ENCODE data around the gene GRN. TPM values are rescaled to one million over a fixed set of nuclear protein-coding genes. Genes with fewer than 3 reads are reported as not detected.
"Not testable (repeated sequence)": the region's sequence is repeated elsewhere in the genome, so short reads cannot be mapped to it uniquely, and the experiment has no call there.

Gene GRN
- total and polyA plus RNA-seq, 2 of the 13 experiments (the other 11 are each of a cell fraction or from before 2014, with no cell fraction given) = 86.6 to 143 TPM

DNA sequence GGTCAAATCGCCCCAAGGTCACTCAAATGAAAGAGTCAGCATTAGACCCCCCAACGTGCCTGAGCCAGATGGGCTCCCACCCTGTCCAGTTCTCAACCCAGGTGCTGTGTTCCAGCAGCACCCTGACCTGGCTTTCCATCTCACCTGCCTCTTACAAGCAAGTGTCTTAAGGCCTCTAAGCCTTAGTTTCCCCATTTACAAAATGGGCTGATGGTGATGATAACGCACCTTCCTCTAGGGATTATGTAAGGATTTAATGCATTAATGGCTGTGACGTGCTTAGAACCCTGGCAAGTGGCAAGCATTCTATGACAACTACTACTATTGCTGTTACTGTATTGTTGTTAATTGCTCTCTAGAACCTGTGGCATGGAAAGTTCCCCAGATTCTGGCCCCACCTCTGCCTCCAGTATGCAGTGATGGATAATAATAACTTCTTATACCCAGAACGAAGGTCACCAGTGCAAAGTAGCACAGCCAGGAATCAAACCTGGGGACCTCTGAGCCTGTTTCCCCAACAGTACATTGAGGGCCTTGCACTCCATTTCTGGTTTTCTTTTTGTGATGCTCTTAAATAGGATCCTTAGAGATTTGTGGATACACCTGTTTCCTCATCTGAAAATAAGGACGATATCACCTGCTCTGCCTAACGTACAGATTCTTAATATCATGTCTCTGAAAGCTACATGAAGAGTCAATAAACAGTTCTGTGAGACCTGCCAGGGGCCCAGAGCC lies 17.2 kb upstream of the GRN start (continued):
- TF ChIP-seq, protein P1, sequence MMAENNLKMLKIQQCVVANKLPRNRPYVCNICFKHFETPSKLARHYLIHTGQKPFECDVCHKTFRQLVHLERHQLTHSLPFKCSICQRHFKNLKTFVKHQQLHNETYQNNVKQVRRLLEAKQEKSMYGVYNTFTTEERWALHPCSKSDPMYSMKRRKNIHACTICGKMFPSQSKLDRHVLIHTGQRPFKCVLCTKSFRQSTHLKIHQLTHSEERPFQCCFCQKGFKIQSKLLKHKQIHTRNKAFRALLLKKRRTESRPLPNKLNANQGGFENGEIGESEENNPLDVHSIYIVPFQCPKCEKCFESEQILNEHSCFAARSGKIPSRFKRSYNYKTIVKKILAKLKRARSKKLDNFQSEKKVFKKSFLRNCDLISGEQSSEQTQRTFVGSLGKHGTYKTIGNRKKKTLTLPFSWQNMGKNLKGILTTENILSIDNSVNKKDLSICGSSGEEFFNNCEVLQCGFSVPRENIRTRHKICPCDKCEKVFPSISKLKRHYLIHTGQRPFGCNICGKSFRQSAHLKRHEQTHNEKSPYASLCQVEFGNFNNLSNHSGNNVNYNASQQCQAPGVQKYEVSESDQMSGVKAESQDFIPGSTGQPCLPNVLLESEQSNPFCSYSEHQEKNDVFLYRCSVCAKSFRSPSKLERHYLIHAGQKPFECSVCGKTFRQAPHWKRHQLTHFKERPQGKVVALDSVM (CRISPR knock-in tag; IDR thresholded peaks at IDR 0.05) = no peak
- TF ChIP-seq, protein P2, sequence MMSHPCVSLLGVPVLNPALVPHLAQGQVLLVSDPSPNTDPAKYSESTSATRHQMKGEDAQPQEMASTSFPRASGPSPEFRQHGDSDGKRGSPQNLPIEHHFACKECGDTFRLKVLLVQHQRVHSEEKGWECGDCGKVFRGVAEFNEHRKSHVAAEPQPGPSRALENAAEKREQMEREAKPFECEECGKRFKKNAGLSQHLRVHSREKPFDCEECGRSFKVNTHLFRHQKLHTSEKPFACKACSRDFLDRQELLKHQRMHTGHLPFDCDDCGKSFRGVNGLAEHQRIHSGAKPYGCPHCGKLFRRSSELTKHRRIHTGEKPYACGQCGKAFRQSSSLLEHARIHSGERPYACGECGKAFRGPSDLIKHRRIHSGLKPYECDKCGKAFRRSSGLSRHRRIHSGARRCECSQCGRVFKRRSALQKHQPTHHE (CRISPR knock-in tag; IDR thresholded peaks at IDR 0.05; ENCODE audit: borderline replicate concordance) = no peak
- TF ChIP-seq, protein P3, sequence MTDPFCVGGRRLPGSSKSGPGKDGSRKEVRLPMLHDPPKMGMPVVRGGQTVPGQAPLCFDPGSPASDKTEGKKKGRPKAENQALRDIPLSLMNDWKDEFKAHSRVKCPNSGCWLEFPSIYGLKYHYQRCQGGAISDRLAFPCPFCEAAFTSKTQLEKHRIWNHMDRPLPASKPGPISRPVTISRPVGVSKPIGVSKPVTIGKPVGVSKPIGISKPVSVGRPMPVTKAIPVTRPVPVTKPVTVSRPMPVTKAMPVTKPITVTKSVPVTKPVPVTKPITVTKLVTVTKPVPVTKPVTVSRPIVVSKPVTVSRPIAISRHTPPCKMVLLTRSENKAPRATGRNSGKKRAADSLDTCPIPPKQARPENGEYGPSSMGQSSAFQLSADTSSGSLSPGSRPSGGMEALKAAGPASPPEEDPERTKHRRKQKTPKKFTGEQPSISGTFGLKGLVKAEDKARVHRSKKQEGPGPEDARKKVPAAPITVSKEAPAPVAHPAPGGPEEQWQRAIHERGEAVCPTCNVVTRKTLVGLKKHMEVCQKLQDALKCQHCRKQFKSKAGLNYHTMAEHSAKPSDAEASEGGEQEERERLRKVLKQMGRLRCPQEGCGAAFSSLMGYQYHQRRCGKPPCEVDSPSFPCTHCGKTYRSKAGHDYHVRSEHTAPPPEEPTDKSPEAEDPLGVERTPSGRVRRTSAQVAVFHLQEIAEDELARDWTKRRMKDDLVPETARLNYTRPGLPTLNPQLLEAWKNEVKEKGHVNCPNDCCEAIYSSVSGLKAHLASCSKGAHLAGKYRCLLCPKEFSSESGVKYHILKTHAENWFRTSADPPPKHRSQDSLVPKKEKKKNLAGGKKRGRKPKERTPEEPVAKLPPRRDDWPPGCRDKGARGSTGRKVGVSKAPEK (CRISPR knock-in tag; IDR thresholded peaks at IDR 0.05; ENCODE audit: borderline replicate concordance) = no peak
- TF ChIP-seq, protein P4, sequence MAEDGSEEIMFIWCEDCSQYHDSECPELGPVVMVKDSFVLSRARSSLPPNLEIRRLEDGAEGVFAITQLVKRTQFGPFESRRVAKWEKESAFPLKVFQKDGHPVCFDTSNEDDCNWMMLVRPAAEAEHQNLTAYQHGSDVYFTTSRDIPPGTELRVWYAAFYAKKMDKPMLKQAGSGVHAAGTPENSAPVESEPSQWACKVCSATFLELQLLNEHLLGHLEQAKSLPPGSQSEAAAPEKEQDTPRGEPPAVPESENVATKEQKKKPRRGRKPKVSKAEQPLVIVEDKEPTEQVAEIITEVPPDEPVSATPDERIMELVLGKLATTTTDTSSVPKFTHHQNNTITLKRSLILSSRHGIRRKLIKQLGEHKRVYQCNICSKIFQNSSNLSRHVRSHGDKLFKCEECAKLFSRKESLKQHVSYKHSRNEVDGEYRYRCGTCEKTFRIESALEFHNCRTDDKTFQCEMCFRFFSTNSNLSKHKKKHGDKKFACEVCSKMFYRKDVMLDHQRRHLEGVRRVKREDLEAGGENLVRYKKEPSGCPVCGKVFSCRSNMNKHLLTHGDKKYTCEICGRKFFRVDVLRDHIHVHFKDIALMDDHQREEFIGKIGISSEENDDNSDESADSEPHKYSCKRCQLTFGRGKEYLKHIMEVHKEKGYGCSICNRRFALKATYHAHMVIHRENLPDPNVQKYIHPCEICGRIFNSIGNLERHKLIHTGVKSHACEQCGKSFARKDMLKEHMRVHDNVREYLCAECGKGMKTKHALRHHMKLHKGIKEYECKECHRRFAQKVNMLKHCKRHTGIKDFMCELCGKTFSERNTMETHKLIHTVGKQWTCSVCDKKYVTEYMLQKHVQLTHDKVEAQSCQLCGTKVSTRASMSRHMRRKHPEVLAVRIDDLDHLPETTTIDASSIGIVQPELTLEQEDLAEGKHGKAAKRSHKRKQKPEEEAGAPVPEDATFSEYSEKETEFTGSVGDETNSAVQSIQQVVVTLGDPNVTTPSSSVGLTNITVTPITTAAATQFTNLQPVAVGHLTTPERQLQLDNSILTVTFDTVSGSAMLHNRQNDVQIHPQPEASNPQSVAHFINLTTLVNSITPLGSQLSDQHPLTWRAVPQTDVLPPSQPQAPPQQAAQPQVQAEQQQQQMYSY (CRISPR knock-in tag; IDR thresholded peaks at IDR 0.05) = peak; percentile 75; the same call in 1 of the 2 replicates
- no peak for TF ChIP-seq NFE2L2 (IDR thresholded peaks at IDR 0.05; ENCODE audit: low read length)
- TF ChIP-seq, protein P5, sequence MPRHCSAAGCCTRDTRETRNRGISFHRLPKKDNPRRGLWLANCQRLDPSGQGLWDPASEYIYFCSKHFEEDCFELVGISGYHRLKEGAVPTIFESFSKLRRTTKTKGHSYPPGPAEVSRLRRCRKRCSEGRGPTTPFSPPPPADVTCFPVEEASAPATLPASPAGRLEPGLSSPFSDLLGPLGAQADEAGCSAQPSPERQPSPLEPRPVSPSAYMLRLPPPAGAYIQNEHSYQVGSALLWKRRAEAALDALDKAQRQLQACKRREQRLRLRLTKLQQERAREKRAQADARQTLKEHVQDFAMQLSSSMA (CRISPR knock-in tag; IDR thresholded peaks at IDR 0.05) = no peak
- no peak for TF ChIP-seq FOXM1 (CRISPR knock-in tag; IDR thresholded peaks at IDR 0.05)
- TF ChIP-seq PLRG1 (conservative IDR thresholded peaks at IDR 0.05) = no peak
- 0 out of 2 replicates have a peak, but pooled peaks have one; percentile 27 for TF ChIP-seq ZNF546 (CRISPR knock-in tag; conservative IDR thresholded peaks at IDR 0.05)
- no peak for TF ChIP-seq ZSCAN12 (CRISPR knock-in tag; IDR thresholded peaks at IDR 0.05)

DNA sequence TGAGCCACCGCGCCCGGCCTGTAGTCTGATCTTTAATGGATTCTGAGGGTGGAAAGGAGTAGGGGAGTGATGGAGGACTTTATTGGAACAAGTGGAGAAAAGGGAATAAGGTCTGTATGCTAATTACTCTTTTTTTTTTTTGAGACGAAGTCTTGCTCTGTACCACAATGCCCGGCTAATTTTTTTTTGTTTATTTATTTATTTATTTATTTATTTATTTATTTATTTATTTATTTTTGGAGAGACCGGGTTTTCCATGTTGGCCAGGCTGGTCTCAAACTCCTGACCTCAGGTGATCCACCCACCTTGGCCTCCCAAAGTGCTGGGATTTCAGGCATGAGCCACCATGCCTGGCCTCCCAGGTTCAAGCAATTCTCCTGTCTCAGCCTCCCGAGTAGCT lies 15.6 kb upstream of the GRN start:
- ATAC-seq; H2AFZ ChIP-seq (ENCODE audit: low read length); H4K20me1 ChIP-seq (ENCODE audit: insufficient read depth, low read length); POLR2A ChIA-PET; H3K9ac ChIP-seq (ENCODE audit: insufficient read depth, low read depth, low read length); H3K27ac ChIP-seq (ENCODE audit: extremely low read length, insufficient read depth, low read length); DNase-seq (ENCODE audit: low spot score); H3K9me3 ChIP-seq (ENCODE audit: low read length); H3K36me3 ChIP-seq (replicated peaks in 1 of 2; ENCODE audit: control insufficient read depth in 1 of 2, insufficient read depth in 2 of 2, low read length in 2 of 2); BruUV-seq (replicated peaks); H3K4me2 ChIP-seq (ENCODE audit: low read depth, low read length); H3K4me3 ChIP-seq (replicated peaks in 1 of 3; ENCODE audit: insufficient read depth in 1 of 3, low read depth in 2 of 3, low read length in 3 of 3); FAIRE-seq; H3K79me2 ChIP-seq (ENCODE audit: insufficient read depth, low read length): not testable (repeated sequence)
- Histone ChIP-seq H3K27me3 (ENCODE audit: control insufficient read depth in 1 of 2, insufficient read depth in 2 of 2, low read length in 2 of 2) (peaks cover 0 to 19% of the 10 kb centered on the region in 2 experiments; a peak in 3 of 5 replicates), H3K4me1 (ENCODE audit: insufficient read depth, low read length) (peaks cover 48% of the 10 kb centered on the region)
- CTCF ChIA-PET (ENCODE audit: low intra/inter-chr PET ratio, low total read pairs) = interaction anchor here (1.5 kb wide), 1 partner anchor 21 kb away, joined by 4 read pairs; no protein-coding TSS in a partner anchor
- intact Hi-C loops (cut with micrococcal nuclease; ENCODE audit: unreplicated experiment) (loop anchor here (5.0 to 10.0 kb wide), 2 partner anchors 55 to 127 kb away; no protein-coding TSS in a partner anchor), in situ Hi-C loops (cut with HindIII; ENCODE audit: extremely low pct_ligation_motif_present, low pct_unique_long_range_greater_than_20kb) (loop anchor here (5.0 kb wide), 1 partner anchor 107 kb away; no protein-coding TSS in a partner anchor)
- WGBS (ENCODE audit: low lambda C conversion rate) = 83% methylated on average over 7 of the region's 7 CpGs
